Activated CD4-positive, alpha-beta T cell treated with anti-CD3 and anti-CD28 coated beads, Interleukin-2, amount 10 ng/mL, durations not matched to agents 24 days and 14 days (primary cell): ENCODE data around the gene RASGRP2. TPM values are rescaled to one million over a fixed set of nuclear protein-coding genes. Genes with fewer than 3 reads are reported as not detected.

Experiments used
- DNase-seq: peaks from one replicate; pipeline ENCODE4 v3.0.0; 2022
- H3K27ac Mint-ChIP-seq: one replicate; pipeline ENCODE4 v1.8.0; 2022; ENCODE audit warnings: mild to moderate bottlenecking, mixed read lengths
- H3K27me3 Mint-ChIP-seq: one replicate; pipeline ENCODE4 v1.8.0; 2022; ENCODE audit warnings: mixed read lengths
- H3K36me3 Mint-ChIP-seq: one replicate; pipeline ENCODE4 v1.8.0; 2022; ENCODE audit warnings: low read depth, mild to moderate bottlenecking, mixed read lengths
- H3K4me1 Mint-ChIP-seq: one replicate; pipeline ENCODE4 v1.8.0; 2021; ENCODE audit warnings: mixed read lengths
- H3K4me3 Mint-ChIP-seq: one replicate; pipeline ENCODE4 v1.8.0; 2022; ENCODE audit warnings: mild to moderate bottlenecking, moderate library complexity, mixed read lengths
- H3K9me3 Mint-ChIP-seq: one replicate; pipeline ENCODE4 v1.8.0; 2021; ENCODE audit warnings: mixed read lengths
- intact Hi-C: fragments of 100-400 bp; cut with micrococcal nuclease; formaldehyde crosslinking; loops from one replicate; pipeline ENCODE4 v1.15.1; 2023
- total RNA-seq: library from RNA; stranded (reverse); gene quantifications from 2 replicates; pipeline ENCODE4 v1.2.3, GENCODE V29; 2022

Gene RASGRP2
- total RNA-seq, 1 donor from 2014 or later: 13.4 TPM

DNA sequence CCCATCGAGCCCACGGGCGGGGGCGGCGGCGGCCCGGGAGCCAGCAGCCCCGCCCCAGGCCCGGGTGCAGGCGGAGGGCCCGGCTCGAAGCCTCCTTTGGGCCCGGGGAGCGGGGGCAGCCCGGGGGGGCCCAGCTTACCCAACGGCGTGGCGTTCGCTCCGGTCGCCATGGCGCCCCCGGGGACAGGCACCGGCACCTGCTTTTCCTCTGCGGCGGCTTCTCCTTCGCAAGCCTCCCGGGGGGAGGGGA is 34.2 kb upstream of the RASGRP2 start:
- DNase-seq: no peak
- no peaks in the 10 kb centered on the region for H3K27me3 Mint-ChIP-seq
- no peaks in the 10 kb centered on the region for H3K9me3 Mint-ChIP-seq
- H3K4me1 Mint-ChIP-seq: peaks cover 55% of the 10 kb centered on the region
- peak overlapping the region; percentile 88 for H3K4me3 Mint-ChIP-seq
- H3K27ac Mint-ChIP-seq: peak overlapping the region; percentile 98
- peaks cover 47% of the 10 kb centered on the region for H3K36me3 Mint-ChIP-seq
- intact Hi-C loops: loop anchor here (2.0 to 5.0 kb wide), 8 partner anchors 13 to 1294 kb away; partner anchors contain the start of genes ATG2A, ESRRA, FKBP2 and MEN1

DNA sequence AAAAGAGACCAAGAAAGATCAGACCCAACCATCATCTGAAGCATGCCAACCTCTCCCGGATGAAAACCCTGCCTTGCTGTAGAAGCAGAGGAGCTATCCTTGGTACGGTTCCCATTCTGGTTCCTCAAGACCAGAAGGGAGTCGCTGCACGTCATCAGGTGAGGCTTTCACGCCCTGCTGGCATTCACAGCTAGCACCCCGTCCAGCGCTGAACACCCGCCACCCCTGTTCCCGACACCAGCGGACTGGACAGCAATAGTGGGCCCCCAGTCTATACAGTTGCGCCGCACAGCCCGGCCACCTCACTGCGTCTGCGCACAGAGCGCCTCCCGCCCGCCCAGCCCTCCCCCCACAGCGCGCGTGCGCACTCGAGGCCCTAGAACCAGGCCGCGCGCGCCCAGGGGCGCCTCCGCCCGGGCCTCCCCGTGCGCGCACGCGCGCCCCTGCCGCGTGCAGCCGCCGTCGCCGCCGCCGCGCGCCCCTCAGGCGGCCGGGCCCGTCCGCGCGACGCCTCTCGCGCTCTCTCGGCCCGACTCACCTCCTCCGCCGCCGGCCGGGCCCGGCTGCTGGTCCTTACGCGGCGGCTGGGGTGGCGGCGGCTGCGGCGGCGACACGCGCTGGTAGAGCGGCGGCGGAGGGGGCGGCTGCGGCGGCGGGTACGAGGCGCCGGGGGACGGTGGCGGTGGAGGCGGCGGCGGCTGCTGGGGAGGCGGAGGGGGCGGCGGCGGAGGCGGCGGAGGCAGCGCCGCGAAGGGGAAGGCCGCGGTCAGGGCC is 33.7 kb upstream of the RASGRP2 start:
- Mint-ChIP-seq H3K27ac (peak overlapping the region; percentile 78), H3K27me3 (no peaks in the 10 kb centered on the region), H3K4me1 (peaks cover 60% of the 10 kb centered on the region), H3K9me3 (no peaks in the 10 kb centered on the region), H3K4me3 (peak overlapping the region; percentile 94), H3K36me3 (peaks cover 52% of the 10 kb centered on the region)
- DNase-seq: peak; percentile 94
- intact Hi-C loops: loop anchor here (2.0 to 5.0 kb wide), 8 partner anchors 13 to 1295 kb away; partner anchors contain the start of genes ATG2A, ESRRA, FKBP2 and MEN1

DNA sequence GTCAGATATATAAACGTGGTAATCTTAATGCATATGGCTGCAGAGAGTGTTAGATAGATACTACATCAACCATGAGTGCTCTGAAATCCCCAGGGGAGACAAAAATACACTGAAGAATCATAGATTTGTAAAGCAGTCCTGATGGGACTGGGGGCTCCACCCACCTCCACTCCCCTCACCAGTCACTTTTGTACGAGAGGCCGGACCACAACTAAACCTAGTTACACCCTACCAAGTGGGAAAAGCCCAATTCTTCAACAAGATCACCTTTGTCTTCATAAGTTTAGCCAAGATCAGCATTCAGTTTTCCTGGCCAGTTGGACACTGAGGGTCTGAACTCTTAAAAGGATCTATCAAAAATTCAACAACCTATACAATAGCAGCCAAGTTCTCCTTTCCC is 32.9 kb upstream of the RASGRP2 start:
- no peaks in the 10 kb centered on the region for H3K9me3 Mint-ChIP-seq
- peak overlapping the region; percentile 78 for H3K27ac Mint-ChIP-seq
- peaks cover 68% of the 10 kb centered on the region for H3K4me1 Mint-ChIP-seq
- DNase-seq: no peak
- peak overlapping the region; percentile 94 for H3K4me3 Mint-ChIP-seq
- peaks cover 58% of the 10 kb centered on the region for H3K36me3 Mint-ChIP-seq
- intact Hi-C loops: loop anchor here (5.0 kb wide), 3 partner anchors 335 to 1295 kb away; partner anchors contain the start of genes ESRRA, PACS1 and TM7SF2
- H3K27me3 Mint-ChIP-seq: no peaks in the 10 kb centered on the region

DNA sequence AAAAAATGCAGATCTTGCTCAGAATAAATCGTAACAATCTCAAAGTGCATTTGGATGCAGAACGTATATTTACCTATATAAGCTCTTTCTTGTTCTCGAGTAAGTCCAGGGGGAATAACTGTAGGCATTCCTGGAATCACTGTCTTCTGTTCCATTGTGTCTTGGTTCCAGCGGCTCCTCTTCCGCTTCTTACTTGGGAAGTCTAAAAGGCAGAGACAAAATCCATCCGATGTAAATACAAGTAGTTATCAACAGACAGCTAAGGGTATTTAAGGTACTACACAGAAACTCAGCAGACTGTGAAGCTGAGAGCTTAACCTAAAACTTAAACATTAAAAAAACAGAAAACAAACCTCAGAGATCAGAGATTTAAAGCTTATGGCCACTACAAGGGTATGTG is 32.5 kb upstream of the RASGRP2 start:
- intact Hi-C loops: loop anchor here (5.0 kb wide), 3 partner anchors 336 to 1296 kb away; partner anchors contain the start of genes ESRRA, PACS1 and TM7SF2
- no peak for DNase-seq
- Mint-ChIP-seq H3K4me1 (peaks cover 71% of the 10 kb centered on the region), H3K36me3 (peaks cover 63% of the 10 kb centered on the region), H3K4me3 (peak overlapping the region; percentile 94), H3K27me3 (no peaks in the 10 kb centered on the region), H3K9me3 (no peaks in the 10 kb centered on the region), H3K27ac (peak overlapping the region; percentile 78)

DNA sequence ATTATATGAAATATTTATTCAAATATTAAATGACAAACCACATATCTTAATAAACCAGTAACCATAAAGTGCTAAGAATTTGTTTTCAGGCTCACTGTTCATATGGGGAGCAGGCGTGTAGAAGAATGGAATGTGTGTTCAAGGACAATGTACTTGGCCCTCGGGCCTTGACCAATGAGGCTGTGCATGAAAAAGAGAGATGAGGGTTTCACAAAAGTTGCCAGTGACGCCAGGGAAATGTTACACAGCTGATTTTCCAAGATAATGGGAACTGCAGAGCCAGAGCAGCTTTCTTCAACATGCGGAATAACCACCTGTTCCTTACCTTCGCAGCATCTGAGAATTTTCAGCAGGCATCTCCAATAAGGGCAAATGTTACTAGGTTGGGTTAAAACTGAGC is 30.2 kb upstream of the RASGRP2 start:
- no peak for DNase-seq
- H3K36me3 Mint-ChIP-seq: peaks cover 82% of the 10 kb centered on the region
- intact Hi-C loops: no loop called here
- no peaks in the 10 kb centered on the region for H3K27me3 Mint-ChIP-seq
- peak overlapping the region; percentile 26 for H3K4me3 Mint-ChIP-seq
- H3K4me1 Mint-ChIP-seq: peaks cover 64% of the 10 kb centered on the region
- no peaks in the 10 kb centered on the region for H3K9me3 Mint-ChIP-seq
- H3K27ac Mint-ChIP-seq: no peak overlapping the region

DNA sequence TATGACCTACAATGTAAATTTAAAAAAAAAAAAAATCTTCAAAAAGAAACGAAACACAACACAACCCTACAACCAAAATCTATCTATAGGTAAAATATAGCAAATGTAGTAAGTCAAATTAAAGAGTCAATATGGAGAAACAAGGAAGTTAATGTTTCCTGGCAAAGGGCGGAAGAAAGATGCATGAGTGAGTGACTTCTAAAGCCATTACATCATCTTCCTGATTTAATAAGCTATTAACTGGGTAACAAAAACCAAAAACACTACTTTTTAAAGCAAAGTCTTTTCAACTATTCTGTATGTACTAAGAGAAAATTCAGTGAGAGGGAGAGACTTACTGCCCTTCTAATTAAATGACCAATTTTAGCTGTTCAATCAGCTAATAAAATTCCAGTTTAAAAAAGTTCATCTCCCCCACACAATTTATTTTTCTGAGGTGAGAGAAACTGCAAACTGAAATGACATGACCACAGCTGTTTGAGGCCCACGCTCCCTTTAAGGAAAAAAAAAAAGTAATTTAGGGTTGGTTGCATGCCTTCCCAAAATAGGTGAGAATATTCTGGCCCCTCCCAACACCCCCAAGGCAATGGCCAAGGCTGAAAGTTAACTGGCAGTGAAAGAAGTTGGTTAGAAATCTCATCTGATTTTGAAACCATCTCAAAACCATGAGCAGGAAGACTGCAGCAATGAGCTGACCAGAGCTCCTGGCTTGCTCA is 28.5 kb upstream of the RASGRP2 start:
- H3K4me1 Mint-ChIP-seq: peaks cover 74% of the 10 kb centered on the region
- H3K27me3 Mint-ChIP-seq: no peaks in the 10 kb centered on the region
- peak overlapping the region; percentile 52 for H3K27ac Mint-ChIP-seq
- peak overlapping the region; percentile 66 for H3K4me3 Mint-ChIP-seq
- peaks cover 96% of the 10 kb centered on the region for H3K36me3 Mint-ChIP-seq
- intact Hi-C loops: no loop called here
- H3K9me3 Mint-ChIP-seq: no peaks in the 10 kb centered on the region
- no peak for DNase-seq

DNA sequence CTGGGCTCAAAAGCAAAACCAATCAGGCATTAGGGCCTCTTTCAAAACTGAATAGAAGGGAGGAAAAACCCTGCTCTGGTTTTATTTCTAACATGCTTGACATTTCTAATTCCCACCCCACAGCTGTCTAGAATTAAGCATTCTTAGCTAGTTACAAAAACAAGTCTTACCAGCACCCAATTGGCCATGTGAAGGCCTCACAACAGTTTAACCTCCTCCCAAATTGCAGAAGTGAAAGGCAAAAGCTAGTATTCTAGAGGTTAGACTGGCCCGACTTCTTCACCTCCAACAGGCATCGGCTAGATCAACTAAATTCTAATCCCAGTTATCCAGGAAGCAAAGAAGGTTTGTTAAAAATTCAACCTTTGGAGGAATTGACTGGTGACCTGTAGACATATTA is 27.9 kb upstream of the RASGRP2 start:
- Mint-ChIP-seq H3K4me1 (peaks cover 73% of the 10 kb centered on the region), H3K36me3 (peaks cover 96% of the 10 kb centered on the region), H3K27me3 (no peaks in the 10 kb centered on the region), H3K4me3 (peak overlapping the region; percentile 66), H3K9me3 (no peaks in the 10 kb centered on the region), H3K27ac (no peak overlapping the region)
- no peak for DNase-seq
- intact Hi-C loops: no loop called here

DNA sequence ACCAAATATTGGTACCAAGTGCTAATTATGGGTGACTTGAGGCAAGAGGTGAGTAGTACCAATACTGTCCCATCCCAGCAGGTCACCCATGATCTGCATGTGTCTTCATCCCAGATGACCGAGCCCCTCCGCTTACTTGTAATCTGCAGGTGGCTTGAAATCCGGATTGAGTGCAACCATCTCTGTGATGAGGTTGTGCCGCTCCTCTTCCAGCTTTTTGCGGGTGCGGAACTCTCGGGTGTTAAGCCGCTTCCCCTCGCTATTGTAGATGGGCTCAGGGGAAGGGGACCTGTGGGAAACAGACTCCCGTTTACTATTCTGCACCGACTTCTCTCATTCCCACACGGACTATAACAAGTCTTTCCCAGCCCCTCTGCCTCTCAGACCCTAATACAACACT is 26.2 kb upstream of the RASGRP2 start:
- intact Hi-C loops: no loop called here
- Mint-ChIP-seq H3K4me1 (peaks cover 66% of the 10 kb centered on the region), H3K9me3 (no peaks in the 10 kb centered on the region), H3K27ac (no peak overlapping the region), H3K4me3 (no peak overlapping the region), H3K36me3 (peaks cover 91% of the 10 kb centered on the region), H3K27me3 (no peaks in the 10 kb centered on the region)
- no peak for DNase-seq

DNA sequence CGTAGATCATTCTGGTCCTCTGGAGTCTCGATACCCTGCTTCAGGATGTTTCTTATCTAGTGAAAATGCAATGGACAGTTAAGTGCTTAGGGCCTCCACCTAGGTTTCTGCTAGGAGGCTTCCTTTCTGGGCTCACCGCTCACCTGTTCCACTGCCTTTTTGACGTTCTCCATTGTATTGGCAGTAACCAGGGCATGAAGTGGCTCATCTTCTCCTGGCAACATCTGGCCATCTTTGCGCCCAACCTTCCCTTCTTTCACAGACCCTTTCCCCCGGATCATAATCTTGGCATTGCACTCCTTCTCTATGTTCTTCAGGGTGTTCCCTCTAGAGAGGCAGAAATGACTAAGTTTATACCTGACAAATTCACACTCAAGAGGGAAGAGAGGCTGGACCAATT is 25.3 kb upstream of the RASGRP2 start:
- Mint-ChIP-seq H3K9me3 (no peaks in the 10 kb centered on the region), H3K4me3 (peak overlapping the region; percentile 4), H3K27ac (peak overlapping the region; percentile 26), H3K36me3 (peaks cover 91% of the 10 kb centered on the region), H3K4me1 (peaks cover 68% of the 10 kb centered on the region), H3K27me3 (no peaks in the 10 kb centered on the region)
- intact Hi-C loops: no loop called here
- DNase-seq: no peak

DNA sequence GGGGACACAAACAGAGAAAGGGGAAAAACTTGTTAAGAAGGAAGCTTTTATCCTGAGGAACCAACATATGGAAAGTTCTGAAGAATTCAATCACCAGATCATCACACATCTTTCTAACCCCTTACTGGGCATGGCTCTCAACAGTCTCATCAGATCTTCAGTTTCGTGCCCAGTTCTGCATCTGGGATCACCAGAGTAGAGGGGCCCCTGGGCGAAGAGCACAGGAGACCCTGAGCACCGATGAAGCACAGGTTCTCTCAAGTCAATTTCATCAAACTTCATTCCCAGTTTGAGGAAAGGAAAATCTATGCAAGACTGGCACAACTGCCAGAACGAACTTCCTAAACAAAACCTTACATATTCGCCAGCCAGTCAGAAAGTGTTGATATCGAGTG is 24.4 kb upstream of the RASGRP2 start:
- DNase-seq: no peak
- H3K4me1 Mint-ChIP-seq: peaks cover 70% of the 10 kb centered on the region
- H3K27me3 Mint-ChIP-seq: no peaks in the 10 kb centered on the region
- no peak overlapping the region for H3K4me3 Mint-ChIP-seq
- H3K27ac Mint-ChIP-seq: peak overlapping the region; percentile 11
- intact Hi-C loops: no loop called here
- no peaks in the 10 kb centered on the region for H3K9me3 Mint-ChIP-seq
- peaks cover 90% of the 10 kb centered on the region for H3K36me3 Mint-ChIP-seq

DNA sequence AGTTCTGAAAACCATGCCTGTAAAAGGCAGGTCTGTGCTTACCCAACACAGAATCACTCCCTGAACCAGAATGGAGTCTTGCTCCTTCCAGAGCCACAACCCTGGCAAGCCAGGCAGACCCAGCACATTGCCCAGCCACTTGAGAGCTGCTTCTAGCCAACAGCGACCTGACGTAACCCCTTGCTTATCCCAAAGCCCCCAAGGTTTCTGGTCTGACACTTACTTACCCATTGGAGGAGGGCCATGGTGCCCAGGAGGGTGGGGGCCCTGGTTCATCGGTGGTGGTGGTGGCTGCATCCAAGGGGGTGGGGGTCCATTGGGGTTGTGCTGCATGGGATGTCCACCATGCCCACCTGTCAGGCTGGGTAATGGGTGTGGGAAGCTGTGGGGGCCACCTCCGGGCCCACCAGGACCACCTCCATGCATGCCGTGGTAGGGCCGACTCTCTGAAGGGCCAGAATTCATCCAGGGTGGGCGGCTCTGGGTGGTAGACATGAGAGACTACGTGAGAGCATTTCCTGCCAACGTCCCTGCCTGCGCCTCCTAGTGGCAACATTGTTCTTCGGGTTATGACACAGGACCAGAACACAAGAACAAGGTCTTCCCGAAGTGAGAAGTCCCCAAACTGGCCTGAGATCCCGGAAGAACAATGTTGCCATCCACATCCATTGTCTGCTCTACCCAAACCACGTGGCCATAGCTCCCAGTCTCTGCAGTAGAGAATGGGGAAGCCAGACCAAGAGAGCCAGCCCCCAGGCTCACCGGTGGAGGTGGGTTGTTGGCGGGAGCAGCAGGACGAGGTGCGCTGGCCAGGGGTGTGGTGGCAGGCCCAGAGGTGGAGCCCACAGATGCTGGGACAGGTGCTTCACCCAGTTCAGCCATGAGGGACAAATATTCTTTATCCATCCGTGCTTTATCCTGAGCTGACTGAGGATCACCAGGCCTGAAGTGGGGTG is 23.7 kb upstream of the RASGRP2 start:
- no peaks in the 10 kb centered on the region for H3K27me3 Mint-ChIP-seq
- no peaks in the 10 kb centered on the region for H3K9me3 Mint-ChIP-seq
- H3K4me3 Mint-ChIP-seq: peak overlapping the region; percentile 41
- intact Hi-C loops: loop anchor here (1.0 kb wide), 1 partner anchor 23 kb away; the partner anchor contains the start of gene RASGRP2
- H3K36me3 Mint-ChIP-seq: peaks cover 89% of the 10 kb centered on the region
- peak overlapping the region; percentile 74 for H3K27ac Mint-ChIP-seq
- peaks cover 70% of the 10 kb centered on the region for H3K4me1 Mint-ChIP-seq
- peak; percentile 95 for DNase-seq

DNA sequence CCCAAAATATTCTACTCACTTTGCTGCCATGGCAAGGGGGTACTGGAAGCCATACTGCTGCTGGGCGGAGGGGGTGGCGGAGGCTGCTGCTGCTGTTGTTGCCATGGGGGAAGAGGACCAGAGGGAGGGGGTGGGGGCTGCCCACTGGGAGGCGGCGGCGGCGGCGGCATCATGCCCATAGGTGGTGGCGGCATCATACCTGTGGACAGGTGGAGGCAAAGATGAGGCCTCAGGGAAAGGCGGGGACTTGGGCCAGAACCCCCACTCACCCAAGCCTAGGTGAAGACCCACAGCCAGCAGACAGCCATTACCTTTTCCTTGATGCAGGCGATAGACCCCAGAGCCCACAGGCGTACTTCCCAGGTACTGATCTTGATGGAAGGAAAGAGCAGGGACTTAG is 22.9 kb upstream of the RASGRP2 start:
- DNase-seq: no peak
- intact Hi-C loops: loop anchor here (1.0 kb wide), 1 partner anchor 23 kb away; the partner anchor contains the start of gene RASGRP2
- H3K9me3 Mint-ChIP-seq: no peaks in the 10 kb centered on the region
- peak overlapping the region; percentile 6 for H3K4me3 Mint-ChIP-seq
- no peaks in the 10 kb centered on the region for H3K27me3 Mint-ChIP-seq
- H3K4me1 Mint-ChIP-seq: peaks cover 70% of the 10 kb centered on the region
- peaks cover 87% of the 10 kb centered on the region for H3K36me3 Mint-ChIP-seq
- H3K27ac Mint-ChIP-seq: no peak overlapping the region

DNA sequence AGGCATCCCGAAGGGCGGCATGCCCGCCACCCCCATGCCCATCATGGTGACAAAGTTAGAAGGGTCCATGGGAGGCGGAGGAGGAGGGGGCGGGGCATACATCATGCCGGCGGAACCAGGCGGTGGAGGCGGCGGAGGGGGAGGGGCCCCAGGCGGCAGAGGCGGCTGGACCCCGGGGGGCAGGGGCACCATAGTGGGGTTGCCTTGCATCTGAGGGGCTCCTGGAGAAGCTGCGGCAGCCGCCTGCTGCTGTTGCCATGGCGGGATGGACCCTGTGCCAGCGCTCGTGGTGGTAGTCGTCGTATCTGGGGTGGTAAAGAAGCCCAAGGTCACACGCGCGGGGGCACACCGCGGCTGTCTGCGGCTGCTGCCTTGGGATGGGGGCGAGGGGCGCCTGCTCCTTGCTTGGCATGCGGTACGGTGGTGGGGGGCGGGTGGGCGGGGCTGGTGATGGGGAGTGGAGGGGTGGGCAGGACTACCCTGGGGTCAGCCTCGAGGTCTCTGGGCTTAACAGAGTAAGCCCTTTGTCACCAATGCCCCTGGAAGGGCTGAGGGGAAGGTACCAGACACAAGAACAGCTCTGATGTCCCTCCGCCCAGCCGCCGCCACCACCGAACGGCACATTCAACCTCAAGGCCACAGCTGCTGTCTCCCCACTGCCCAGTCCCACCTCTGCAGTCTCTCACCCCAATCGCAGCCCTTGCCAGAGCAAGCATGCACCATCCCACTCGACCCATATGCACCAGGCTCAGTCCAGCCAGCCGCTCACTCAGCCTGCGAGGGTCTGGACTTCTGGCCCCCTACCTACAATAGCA is 22.1 kb upstream of the RASGRP2 start:
- Mint-ChIP-seq H3K27me3 (no peaks in the 10 kb centered on the region), H3K4me3 (peak overlapping the region; percentile 72), H3K9me3 (no peaks in the 10 kb centered on the region), H3K36me3 (peaks cover 82% of the 10 kb centered on the region), H3K4me1 (peaks cover 71% of the 10 kb centered on the region), H3K27ac (no peak overlapping the region)
- intact Hi-C loops: loop anchor here (2.0 kb wide), 1 partner anchor 13 kb away; the partner anchor contains the start of gene SF1
- DNase-seq: no peak
